A673 (cell line): ENCODE measurements around the gene FGFBP1. TPM values are rescaled to one million over a fixed set of nuclear protein-coding genes. Genes with fewer than 3 reads are reported as not detected.

Source experiments
- BruUV-seq: library from RNA; stranded (reverse); fragments of 400-500 nt; replicated peaks from 2 replicates; lab custom pipeline; 2021; lab: Mats Ljungman, UMichigan
- CTCF ChIA-PET: fragments of 300-600 bp; sonication (Branson Sonifier 250); formaldehyde crosslinking; loops from one replicate; lab custom pipeline; 2022; ENCODE audit warnings: antibody characterized with exemption; lab: Charles Lee
- POLR2A ChIA-PET: fragments of 300-600 bp; sonication (Branson Sonifier 250); formaldehyde crosslinking; loops from one replicate; lab custom pipeline; 2022; ENCODE audit warnings: antibody characterized with exemption; ENCODE audit not compliant: low non-redundant PET; lab: Charles Lee
- DNase-seq: peaks from one replicate; pipeline ENCODE4 v3.0.0-alpha.2; 2015; ENCODE audit warnings: low spot score
- H3K27ac ChIP-seq: fragments of 200-600 bp; sonication (generic); 2 replicates; pipeline ENCODE4 v1.5.1; 2016; ENCODE audit warnings: mixed run types, low read depth, mild to moderate bottlenecking, mixed read lengths, antibody characterized with exemption, low read length; ENCODE audit not compliant: poor library complexity, severe bottlenecking
- H3K27me3 ChIP-seq: fragments of 200-600 bp; sonication (generic); replicated peaks from 2 replicates; pipeline ENCODE4 v1.6.1; 2017; ENCODE audit warnings: mixed run types, low read depth, mild to moderate bottlenecking, mixed read lengths, antibody characterized with exemption, low read length; ENCODE audit not compliant: insufficient read depth, poor library complexity
- H3K36me3 ChIP-seq: fragments of 200-600 bp; sonication (generic); 2 replicates; pipeline ENCODE4 v1.6.1; 2016; ENCODE audit warnings: mixed run types, mild to moderate bottlenecking, mixed read lengths, antibody characterized with exemption, low read length; ENCODE audit not compliant: insufficient read depth, poor library complexity, severe bottlenecking
- H3K4me1 ChIP-seq: fragments of 200-600 bp; sonication (generic); 2 replicates; pipeline ENCODE4 v1.6.1; 2017; ENCODE audit warnings: mixed run types, mild to moderate bottlenecking, mixed read lengths, antibody characterized with exemption, low read length; ENCODE audit not compliant: insufficient read depth, poor library complexity, severe bottlenecking
- H3K4me3 ChIP-seq: fragments of 200-600 bp; sonication (generic); 2 replicates; pipeline ENCODE4 v1.5.1; 2016; ENCODE audit warnings: low read depth, mixed run types, mild to moderate bottlenecking, mixed read lengths, low read length; ENCODE audit not compliant: poor library complexity, severe bottlenecking
- H3K9me3 ChIP-seq: fragments of 200-600 bp; sonication (generic); 2 replicates; pipeline ENCODE4 v1.6.1; 2016; ENCODE audit warnings: mixed run types, low read depth, mild to moderate bottlenecking, mixed read lengths, antibody characterized with exemption, low read length; ENCODE audit not compliant: poor library complexity, severe bottlenecking
- EZH2 ChIP-seq: fragments of 200-600 bp; sonication (generic); IDR thresholded peaks from 2 replicates; pipeline ENCODE4 v1.6.1; 2017; ENCODE audit warnings: borderline replicate concordance, low read depth, mild to moderate bottlenecking, mixed read lengths, antibody characterized with exemption, low read length; ENCODE audit not compliant: poor library complexity, severe bottlenecking
- intact Hi-C: fragments of 100-400 bp; cut with micrococcal nuclease; formaldehyde crosslinking; loops from one replicate; pipeline ENCODE4 v1.10.0; 2022; ENCODE audit not compliant: unreplicated experiment
- total RNA-seq: library from RNA; stranded (reverse); gene quantifications from 2 replicates; pipeline ENCODE4 v1.2.3, GENCODE V29; 2021
- TF ChIP-seq, protein P1 (sequence below): fragments of 300-800, 200-600 bp; sonication (generic); conservative IDR thresholded peaks from 2 replicates; pipeline ENCODE4 v1.5.1; 2017; ENCODE audit warnings: low read depth, mild to moderate bottlenecking, antibody characterized with exemption, low read length, moderate library complexity, mixed read lengths

Gene FGFBP1
- total RNA-seq, 1 experiment from 2014 or later = not detected

DNA sequence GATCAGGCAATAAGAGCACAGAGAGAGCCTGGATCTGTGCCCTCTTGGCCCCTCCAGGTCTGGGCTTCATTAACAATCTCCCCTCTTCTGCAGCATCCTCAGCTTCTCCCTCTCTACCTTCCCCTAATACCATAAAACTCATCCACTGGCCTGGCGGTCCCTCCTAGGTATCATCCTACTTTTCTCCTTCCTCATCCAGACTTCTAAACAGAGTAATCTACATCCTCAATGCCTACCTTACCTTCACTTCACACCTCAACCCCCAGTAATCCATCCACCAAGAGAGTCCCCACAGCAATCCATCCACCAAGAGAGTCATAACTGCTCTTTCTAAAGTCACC, 17.0 kb downstream of the FGFBP1 start:
- intact Hi-C loops = no loop called here
- no peak for DNase-seq
- no peak for TF ChIP-seq EZH2
- TF ChIP-seq, protein P1, sequence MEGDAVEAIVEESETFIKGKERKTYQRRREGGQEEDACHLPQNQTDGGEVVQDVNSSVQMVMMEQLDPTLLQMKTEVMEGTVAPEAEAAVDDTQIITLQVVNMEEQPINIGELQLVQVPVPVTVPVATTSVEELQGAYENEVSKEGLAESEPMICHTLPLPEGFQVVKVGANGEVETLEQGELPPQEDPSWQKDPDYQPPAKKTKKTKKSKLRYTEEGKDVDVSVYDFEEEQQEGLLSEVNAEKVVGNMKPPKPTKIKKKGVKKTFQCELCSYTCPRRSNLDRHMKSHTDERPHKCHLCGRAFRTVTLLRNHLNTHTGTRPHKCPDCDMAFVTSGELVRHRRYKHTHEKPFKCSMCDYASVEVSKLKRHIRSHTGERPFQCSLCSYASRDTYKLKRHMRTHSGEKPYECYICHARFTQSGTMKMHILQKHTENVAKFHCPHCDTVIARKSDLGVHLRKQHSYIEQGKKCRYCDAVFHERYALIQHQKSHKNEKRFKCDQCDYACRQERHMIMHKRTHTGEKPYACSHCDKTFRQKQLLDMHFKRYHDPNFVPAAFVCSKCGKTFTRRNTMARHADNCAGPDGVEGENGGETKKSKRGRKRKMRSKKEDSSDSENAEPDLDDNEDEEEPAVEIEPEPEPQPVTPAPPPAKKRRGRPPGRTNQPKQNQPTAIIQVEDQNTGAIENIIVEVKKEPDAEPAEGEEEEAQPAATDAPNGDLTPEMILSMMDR = no peak
- CTCF ChIA-PET = no interaction called here
- no TSS peak for BruUV-seq
- H3K9me3 ChIP-seq = no peaks in the 10 kb centered on the region
- H3K27me3 ChIP-seq = no peaks in the 10 kb centered on the region
- no peak overlapping the region for H3K4me3 ChIP-seq
- H3K27ac ChIP-seq = no peak overlapping the region
- H3K4me1 ChIP-seq = no peaks in the 10 kb centered on the region
- POLR2A ChIA-PET = no interaction called here
- H3K36me3 ChIP-seq = no peaks in the 10 kb centered on the region

DNA sequence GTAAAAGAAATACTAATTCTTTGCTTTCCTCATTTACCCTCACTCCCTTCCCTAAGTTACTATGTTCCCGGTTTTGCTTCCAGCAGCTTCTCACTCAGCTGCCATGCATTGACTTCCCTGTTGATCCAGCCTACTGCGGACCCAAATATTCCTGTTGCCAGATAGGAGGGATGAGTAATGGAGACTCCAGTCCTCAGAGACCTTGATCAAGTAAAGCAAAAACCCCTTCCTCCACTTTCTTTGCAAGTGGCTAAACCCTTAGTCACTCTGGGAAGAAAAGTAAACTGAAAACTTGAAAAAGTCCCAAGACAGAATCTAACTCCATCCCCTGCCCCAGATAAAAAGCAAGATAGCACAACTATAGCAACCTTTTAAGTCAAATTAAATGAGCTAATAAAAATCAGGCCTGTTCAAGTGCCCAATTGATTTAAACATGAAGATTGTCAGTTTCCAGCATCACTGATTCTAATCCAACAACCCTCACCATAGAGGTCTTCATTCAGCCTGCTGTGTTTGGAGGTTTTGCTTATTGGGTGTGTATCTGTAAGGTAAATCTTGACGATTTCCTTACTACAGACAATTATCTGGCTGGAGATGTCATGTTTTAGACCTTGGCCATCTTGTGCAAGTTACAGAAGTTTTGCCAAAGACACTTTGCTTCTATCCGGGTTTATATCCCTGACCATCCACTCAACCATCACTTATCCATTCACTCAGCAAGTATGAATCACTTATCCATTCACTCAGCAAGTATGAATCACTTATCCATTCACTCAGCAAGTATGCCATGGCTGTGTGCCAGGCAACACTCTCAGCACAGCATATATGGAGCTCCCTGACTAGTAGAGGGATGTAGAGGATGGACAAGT, 17.6 kb downstream of the FGFBP1 start:
- ChIA-PET POLR2A (no interaction called here), CTCF (no interaction called here)
- H3K36me3 ChIP-seq = no peaks in the 10 kb centered on the region
- TF ChIP-seq, protein P1 = no peak
- no peak for TF ChIP-seq EZH2
- no peak overlapping the region for H3K27ac ChIP-seq
- DNase-seq = peak; percentile 84
- BruUV-seq = no TSS peak
- H3K4me1 ChIP-seq = no peaks in the 10 kb centered on the region
- H3K9me3 ChIP-seq = no peaks in the 10 kb centered on the region
- intact Hi-C loops = no loop called here
- no peak overlapping the region for H3K4me3 ChIP-seq
- H3K27me3 ChIP-seq = no peaks in the 10 kb centered on the region

DNA sequence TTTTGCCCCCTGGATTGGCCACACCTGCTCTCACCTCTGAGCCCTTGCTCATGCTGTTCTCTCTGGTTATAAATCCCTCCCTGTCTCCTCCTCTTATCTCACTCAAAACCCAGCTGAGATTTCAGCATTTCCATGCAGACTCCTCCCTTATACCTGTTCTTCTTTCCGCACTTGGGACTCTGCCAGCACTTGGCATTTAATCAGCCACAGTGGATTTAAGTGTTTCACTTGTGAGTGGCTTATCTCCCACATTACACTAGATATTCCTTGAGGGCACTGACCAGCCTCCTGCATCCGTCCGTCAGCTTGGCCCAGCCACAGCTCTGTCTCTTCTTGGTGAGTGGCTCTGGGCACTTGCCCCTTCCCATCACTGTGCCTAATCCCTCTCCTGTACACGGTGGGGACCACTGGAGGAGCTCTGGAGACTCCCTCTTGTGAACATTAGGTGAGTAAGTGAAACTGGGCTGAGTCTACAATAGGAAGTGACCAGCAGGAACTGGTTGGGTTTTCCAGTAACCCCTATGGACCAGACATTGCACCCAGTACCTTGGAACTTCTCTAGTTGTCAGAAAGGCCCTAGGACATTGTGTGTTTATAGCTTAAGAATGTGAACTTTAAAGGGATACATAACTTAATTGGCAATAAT, 19.9 kb downstream of the FGFBP1 start:
- BruUV-seq = no TSS peak
- Histone ChIP-seq H3K4me3 (no peak overlapping the region), H3K36me3 (no peaks in the 10 kb centered on the region), H3K27me3 (no peaks in the 10 kb centered on the region), H3K27ac (no peak overlapping the region), H3K4me1 (no peaks in the 10 kb centered on the region), H3K9me3 (no peaks in the 10 kb centered on the region)
- TF ChIP-seq, protein P1 = no peak
- no peak for TF ChIP-seq EZH2
- DNase-seq = no peak
- intact Hi-C loops = no loop called here
- CTCF ChIA-PET = no interaction called here
- POLR2A ChIA-PET = no interaction called here
